HG03354 (cell line): Measurements from ENCODE around the gene SLC27A2.

Source experiments
- ATAC-seq: cut with Tn5 transposase; IDR thresholded peaks from one replicate; pipeline ENCODE4 v1.9.1; 2021; ENCODE audit warnings: mild to moderate bottlenecking; ENCODE audit not compliant: unreplicated experiment, poor library complexity, severe bottlenecking

The SLC27A2 gene

DNA sequence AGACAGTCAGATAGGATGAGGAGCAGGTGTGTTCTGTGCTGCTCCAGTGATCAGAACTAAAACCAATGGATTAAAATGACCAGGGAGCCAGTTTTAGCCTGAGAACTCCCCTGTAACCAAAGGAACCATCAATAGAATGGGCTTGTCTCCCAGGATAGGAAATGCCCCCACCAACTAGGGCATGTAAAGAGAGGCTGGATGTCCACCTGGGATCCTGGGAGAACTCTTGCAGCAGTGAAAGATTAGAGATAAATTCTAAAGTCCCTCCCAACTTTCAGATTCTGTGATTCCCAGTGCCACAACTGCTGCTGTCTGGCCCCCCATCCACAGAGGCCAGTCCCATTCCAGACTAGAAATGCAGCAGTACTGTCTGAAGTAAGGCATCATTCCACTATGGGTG lies 49.8 kb downstream of the SLC27A2 start:
- no peak for ATAC-seq

GRCh38 chr15:50232791-50233190 lies 50.8 kb downstream of the SLC27A2 start:
- ATAC-seq = no peak

DNA sequence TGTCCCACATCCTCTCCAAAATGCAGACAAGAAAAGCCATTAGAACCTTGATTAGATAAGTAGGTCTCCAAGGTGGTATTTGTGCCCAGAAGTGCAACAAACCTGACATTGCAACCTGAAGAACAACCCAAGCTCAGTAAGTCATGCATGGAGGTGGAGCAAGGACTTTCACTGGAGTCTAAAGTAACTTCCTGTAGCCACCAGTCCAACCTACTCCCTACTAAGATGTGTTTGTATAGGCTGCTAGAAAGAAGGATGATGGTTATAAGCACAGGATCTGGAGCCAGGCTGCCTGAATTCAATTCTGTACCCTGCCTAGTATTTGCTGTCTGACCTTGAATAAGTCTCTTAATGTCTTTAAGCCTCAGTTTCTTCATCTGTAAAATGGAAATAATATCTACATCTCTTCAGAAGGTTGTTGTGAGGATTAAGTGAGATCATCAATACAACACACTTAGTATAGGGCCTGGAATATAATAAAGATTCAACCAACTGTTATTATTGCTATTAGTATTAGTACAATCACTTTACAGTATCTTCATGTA lies 51.3 kb downstream of the SLC27A2 start:
- ATAC-seq = no peak

DNA sequence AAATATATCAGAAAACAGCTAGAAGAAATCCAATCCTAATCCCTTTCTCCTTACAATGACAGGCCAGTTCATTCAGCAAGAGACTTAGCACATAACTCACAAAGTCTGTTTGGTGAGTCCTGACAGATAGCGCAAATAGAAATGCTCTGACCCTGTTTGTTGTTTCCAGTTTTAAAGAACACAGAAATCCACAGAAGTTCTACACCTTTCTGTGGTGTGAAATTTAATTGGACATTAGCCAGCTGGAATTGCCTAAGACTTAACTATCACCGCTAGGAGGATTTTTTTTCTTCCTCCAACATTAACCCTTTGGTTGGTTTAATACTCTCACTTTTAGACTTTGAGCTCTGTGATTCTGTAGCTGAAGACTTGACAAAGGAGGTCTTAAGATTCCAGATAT lies 52.8 kb downstream of the SLC27A2 start:
- ATAC-seq = no peak

- ATAC-seq = no peak
Observed at GRCh38 chr15:50235794-50236193, 53.8 kb downstream of the SLC27A2 start.

GRCh38 chr15:50236433-50236832 lies 54.4 kb downstream of the SLC27A2 start:
- ATAC-seq = no peak

DNA sequence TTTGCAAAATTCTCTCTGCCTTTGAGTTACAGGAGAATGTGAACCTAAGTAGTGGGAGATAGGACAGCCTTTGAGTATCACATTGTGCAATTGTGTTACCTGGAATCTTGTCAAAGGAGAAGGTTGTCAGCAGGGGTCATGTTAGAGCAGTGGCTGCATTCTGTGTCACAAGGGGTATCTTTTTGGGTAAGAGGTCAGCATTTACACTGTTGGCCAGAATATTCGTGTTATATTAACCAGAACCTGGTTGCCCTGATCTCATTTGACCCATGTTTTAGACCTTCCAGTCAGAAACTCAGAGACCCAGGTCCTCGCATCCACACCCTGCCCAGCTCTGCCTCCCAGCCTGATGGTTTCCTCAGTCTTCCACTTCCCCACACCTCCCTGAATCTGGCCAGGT lies 56.3 kb downstream of the SLC27A2 start:
- ATAC-seq = no peak

DNA sequence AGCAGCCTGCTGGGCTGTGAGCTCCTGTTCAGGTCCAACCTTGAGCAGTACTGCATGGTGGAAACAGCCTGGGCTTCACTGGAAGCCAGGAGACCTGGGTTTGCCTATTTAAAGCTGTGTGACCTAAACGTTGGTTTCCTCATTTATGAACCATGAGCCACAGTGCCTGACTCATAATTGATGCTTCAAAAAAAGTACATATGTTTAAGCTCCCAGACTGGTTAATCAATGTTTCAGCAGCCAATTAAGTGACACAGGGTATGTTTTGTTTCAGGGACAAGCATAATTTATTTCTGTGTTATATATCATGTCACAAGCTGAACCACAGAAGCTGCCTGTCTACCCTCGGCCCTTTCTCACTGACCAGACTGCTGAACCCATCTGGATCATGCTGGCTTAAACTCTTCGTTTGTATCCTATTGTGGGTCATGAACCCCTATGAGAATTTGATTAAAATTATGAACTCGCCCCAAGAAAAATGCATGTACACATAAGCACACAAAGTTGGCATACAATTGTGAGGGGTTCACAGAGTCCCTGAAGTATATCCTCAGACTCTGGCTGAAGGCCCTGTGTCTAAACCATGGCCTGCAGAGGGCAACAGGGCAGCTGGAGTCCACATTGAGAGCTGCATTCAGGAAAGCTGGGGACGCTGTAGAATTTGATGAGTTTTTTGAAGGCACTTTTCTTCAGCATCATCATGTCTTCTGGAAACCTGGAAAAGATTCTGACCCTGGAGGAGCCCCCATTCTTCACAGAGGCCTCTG lies 59.9 kb downstream of the SLC27A2 start:
- ATAC-seq = no peak

GRCh38 chr15:50244153-50244552 lies 62.2 kb downstream of the SLC27A2 start:
- no peak for ATAC-seq

DNA sequence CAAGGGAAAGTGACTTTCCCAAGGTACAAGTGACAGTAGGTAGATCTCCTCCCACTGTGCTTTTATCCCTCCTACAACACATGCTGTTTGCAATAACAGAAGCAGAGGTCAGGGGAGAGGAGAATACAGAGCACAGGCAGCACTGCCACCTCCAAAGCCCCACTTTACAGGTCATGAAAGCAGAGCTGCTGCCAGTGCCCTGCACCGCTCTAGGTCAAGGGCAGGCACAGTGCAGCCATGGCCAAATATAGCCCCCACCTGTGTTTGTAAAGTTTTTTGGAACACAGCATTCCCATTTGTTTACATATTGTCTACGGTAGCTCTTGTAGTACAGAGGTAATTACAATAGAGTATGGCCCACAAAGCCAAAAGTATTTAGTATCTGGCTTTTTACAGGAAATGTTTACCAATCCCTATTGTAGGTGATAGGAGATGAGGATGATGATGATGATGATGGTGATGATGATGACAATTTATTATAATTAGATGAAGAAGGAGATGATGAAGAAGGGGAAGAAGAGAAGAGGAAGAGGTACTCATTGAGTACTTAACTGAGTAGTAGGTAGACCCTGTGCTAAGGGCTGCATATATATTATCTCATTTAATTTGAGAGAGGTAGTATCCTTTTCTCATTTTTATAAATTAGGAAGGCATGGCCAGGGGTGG lies 63.1 kb downstream of the SLC27A2 start:
- ATAC-seq = no peak

- ATAC-seq = no peak
Observed at GRCh38 chr15:50246631-50247030, 64.6 kb downstream of the SLC27A2 start.

- peak; percentile 92 for ATAC-seq
Observed at GRCh38 chr15:50247819-50248655, 66.0 kb downstream of the SLC27A2 start.

- ATAC-seq = no peak
Observed at GRCh38 chr15:50248994-50249582, 67.1 kb downstream of the SLC27A2 start.

GRCh38 chr15:50249704-50250103 lies 67.7 kb downstream of the SLC27A2 start:
- no peak for ATAC-seq

DNA sequence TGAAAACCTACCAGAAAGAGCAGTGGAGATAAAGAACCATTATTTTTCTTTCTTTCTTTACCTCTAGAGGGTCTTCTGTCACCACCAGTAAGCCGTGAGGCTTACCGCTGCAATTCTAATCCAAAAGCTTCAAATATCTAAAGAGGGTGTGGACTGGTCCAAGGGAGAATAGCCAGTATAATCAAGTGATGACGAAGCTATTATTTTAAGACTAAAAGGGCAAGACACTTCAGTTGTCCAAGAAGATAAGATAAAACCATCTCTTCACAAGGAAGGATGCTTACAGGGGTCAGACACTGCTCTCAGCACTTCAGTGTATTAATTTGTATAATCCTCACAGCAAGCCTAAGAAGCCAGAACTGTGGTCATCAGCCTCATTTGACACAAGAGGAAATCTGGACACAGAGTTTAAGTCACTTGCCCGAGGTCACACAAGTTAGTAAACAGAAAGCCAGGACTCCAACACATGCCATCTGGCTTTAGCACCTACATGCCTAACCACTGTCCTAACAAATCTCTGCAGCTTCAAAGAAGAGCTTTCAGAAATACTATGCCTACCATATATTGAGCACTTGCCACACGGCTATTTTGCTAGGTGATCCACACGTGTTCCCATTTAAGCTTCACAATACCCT lies 68.9 kb downstream of the SLC27A2 start:
- ATAC-seq = no peak

- ATAC-seq = no peak
Observed at GRCh38 chr15:50251638-50252182, 69.7 kb downstream of the SLC27A2 start.

DNA sequence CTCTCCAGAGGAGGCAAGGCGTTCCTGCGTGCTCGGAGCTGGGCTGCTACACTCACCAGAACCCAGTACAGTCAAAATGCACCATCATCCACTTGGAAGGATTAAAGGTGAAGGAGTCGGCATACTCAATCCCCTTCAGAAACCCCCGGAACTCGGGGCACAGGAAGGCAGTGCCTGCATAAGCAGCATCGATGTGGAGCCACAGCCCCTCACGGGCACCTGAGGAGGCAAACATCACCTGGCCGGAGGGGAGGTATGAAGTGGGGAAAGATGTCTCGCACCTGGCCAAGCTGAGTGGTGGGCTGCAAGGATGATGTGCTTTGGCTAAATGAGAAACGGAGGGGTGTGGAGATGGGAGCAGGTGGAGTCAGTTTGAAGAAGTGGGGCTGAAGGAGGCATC lies 70.6 kb downstream of the SLC27A2 start:
- no peak for ATAC-seq

- ATAC-seq = no peak
Observed at GRCh38 chr15:50256188-50257041, 74.4 kb downstream of the SLC27A2 start.
